Stimulated activated naive B cell treated with anti-CD40 and anti-IgM and Interleukin-4, amounts not matched to agents 10 μg/mL and 1 μg/mL and 100 μg/mL, for 72 hours (primary cell): ENCODE data around the gene OR2T34.
A peak's percentile ranks its signal among the peaks of the same experiment; 100 is the strongest.
"Not testable (repeated sequence)": the region's sequence is repeated elsewhere in the genome, so short reads cannot be mapped to it uniquely, and the experiment has no call there.

Experiments used
- ATAC-seq, 2 donors: fragments of 150-1000 bp; cut with Tn5 transposase; replicated peaks; 2 replicates each; pipeline ENCODE4 v1.10.0; 2021; ENCODE audit warnings: moderate library complexity in 1 of 2
- DNase-seq: peaks from one replicate; pipeline ENCODE4 v3.0.0; 2021
- H3K27ac Mint-ChIP-seq: one replicate; pipeline ENCODE4 v1.8.0; 2022; ENCODE audit warnings: mild to moderate bottlenecking, mixed read lengths
- H3K27me3 Mint-ChIP-seq, 2 donors: one replicate each; pipeline ENCODE4 v1.8.0; 2022; ENCODE audit warnings: mixed read lengths in 2 of 2
- H3K36me3 Mint-ChIP-seq, 2 donors: one replicate each; pipeline ENCODE4 v1.8.0; 2022; ENCODE audit warnings: mixed read lengths in 2 of 2, mild to moderate bottlenecking in 1 of 2
- H3K4me1 Mint-ChIP-seq, 2 donors: one replicate each; pipeline ENCODE4 v1.8.0; 2022; ENCODE audit warnings: mixed read lengths in 2 of 2, mild to moderate bottlenecking in 1 of 2
- H3K4me3 Mint-ChIP-seq, 2 donors: one replicate each; pipeline ENCODE4 v1.8.0; 2022; ENCODE audit warnings: mild to moderate bottlenecking in 2 of 2, mixed read lengths in 2 of 2, moderate library complexity in 1 of 2
- H3K9me3 Mint-ChIP-seq, 2 donors: one replicate each; pipeline ENCODE4 v1.8.0; 2022; ENCODE audit warnings: mixed read lengths in 2 of 2, mild to moderate bottlenecking in 1 of 2

Gene OR2T34

GRCh38 chr1:248574657-248575056 is at the start of gene OR2T34:
Gene OR2T34, minus strand, starts transcription at chr1:248574757. Its CDS starts 0 bp downstream, at chr1:248574757.
- not testable (repeated sequence) for H3K27ac Mint-ChIP-seq, H3K9me3 Mint-ChIP-seq, H3K4me3 Mint-ChIP-seq, H3K4me1 Mint-ChIP-seq, H3K36me3 Mint-ChIP-seq, ATAC-seq, DNase-seq
- peaks cover 4 to 12% of the 10 kb centered on the region in 2 donors for H3K27me3 Mint-ChIP-seq

- Mint-ChIP-seq H3K9me3 (no peaks in the 10 kb centered on the region), H3K27ac (no peak overlapping the region), H3K4me1 (peaks cover 12 to 24% of the 10 kb centered on the region in 2 donors), H3K4me3 (no peak overlapping the region), H3K27me3 (no peaks in the 10 kb centered on the region), H3K36me3 (no peaks in the 10 kb centered on the region)
- DNase-seq (no peak), ATAC-seq (peak; percentile 92 to 93)
These were observed 48.0 kb upstream of the OR2T34 start for GRCh38 chr1:248622570-248623001.

GRCh38 chr1:248621770-248622169 is 47.2 kb upstream of the OR2T34 start:
- H3K4me1 Mint-ChIP-seq, result peaks cover 10 to 24% of the 10 kb centered on the region in 2 donors
- no peak for DNase-seq
- no peaks in the 10 kb centered on the region for H3K27me3 Mint-ChIP-seq
- H3K27ac Mint-ChIP-seq, result no peak overlapping the region
- H3K9me3 Mint-ChIP-seq, result no peaks in the 10 kb centered on the region
- no peak for ATAC-seq
- H3K36me3 Mint-ChIP-seq, result no peaks in the 10 kb centered on the region
- H3K4me3 Mint-ChIP-seq, result no peak overlapping the region

- DNase-seq, result peak; percentile 37
- H3K4me3 Mint-ChIP-seq, result no peak overlapping the region
These were observed 44.3 kb upstream of the OR2T34 start for GRCh38 chr1:248618878-248619277.

GRCh38 chr1:248618119-248618518 is 43.6 kb upstream of the OR2T34 start:
- peaks cover 16 to 39% of the 10 kb centered on the region in 2 donors for H3K4me1 Mint-ChIP-seq
- no peaks in the 10 kb centered on the region for H3K9me3 Mint-ChIP-seq
- H3K27ac Mint-ChIP-seq, result no peak overlapping the region
- no peaks in the 10 kb centered on the region for H3K36me3 Mint-ChIP-seq
- no peak for DNase-seq
- no peaks in the 10 kb centered on the region for H3K27me3 Mint-ChIP-seq
- no peak for ATAC-seq
- no peak overlapping the region for H3K4me3 Mint-ChIP-seq

More at GRCh38 chr1:248618878-248619277, 44.3 kb upstream of the OR2T34 start:
- ATAC-seq, result peak; percentile 60 to 63
- Mint-ChIP-seq H3K36me3 (no peaks in the 10 kb centered on the region), H3K27me3 (no peaks in the 10 kb centered on the region), H3K4me1 (peaks cover 13 to 34% of the 10 kb centered on the region in 2 donors), H3K9me3 (no peaks in the 10 kb centered on the region), H3K27ac (no peak overlapping the region)

- DNase-seq (no peak), ATAC-seq (peak; percentile 73 to 82)
- peak overlapping the region in 1 of 2 donors; percentile 1 for H3K4me3 Mint-ChIP-seq
- peaks cover 8 to 27% of the 10 kb centered on the region in 2 donors for H3K4me1 Mint-ChIP-seq
- H3K27me3 Mint-ChIP-seq, result peaks cover 0 to 3% of the 10 kb centered on the region in 2 donors
- no peaks in the 10 kb centered on the region for H3K9me3 Mint-ChIP-seq
- H3K27ac Mint-ChIP-seq, result no peak overlapping the region
- no peaks in the 10 kb centered on the region for H3K36me3 Mint-ChIP-seq
These were observed 39.2 kb upstream of the OR2T34 start for GRCh38 chr1:248613742-248614141.

- Mint-ChIP-seq H3K27me3 (peaks cover 0 to 3% of the 10 kb centered on the region in 2 donors), H3K27ac (no peak overlapping the region)
- DNase-seq, result no peak
These were observed 37.4 kb upstream of the OR2T34 start for GRCh38 chr1:248611883-248612414.

GRCh38 chr1:248610301-248610700 is 35.7 kb upstream of the OR2T34 start:
- no peak for DNase-seq
- no peak overlapping the region for H3K4me3 Mint-ChIP-seq
- no peak for ATAC-seq
- no peaks in the 10 kb centered on the region for H3K36me3 Mint-ChIP-seq
- H3K27me3 Mint-ChIP-seq, result peaks cover 0 to 3% of the 10 kb centered on the region in 2 donors
- no peak overlapping the region for H3K27ac Mint-ChIP-seq
- H3K9me3 Mint-ChIP-seq, result no peaks in the 10 kb centered on the region
- H3K4me1 Mint-ChIP-seq, result peaks cover 6 to 13% of the 10 kb centered on the region in 2 donors

More at GRCh38 chr1:248611883-248612414, 37.4 kb upstream of the OR2T34 start:
- Mint-ChIP-seq H3K4me3 (no peak overlapping the region), H3K36me3 (no peaks in the 10 kb centered on the region), H3K4me1 (peaks cover 6 to 19% of the 10 kb centered on the region in 2 donors), H3K9me3 (no peaks in the 10 kb centered on the region)
- peak; percentile 33 to 52 for ATAC-seq

GRCh38 chr1:248599396-248599795 is 24.8 kb upstream of the OR2T34 start:
- peaks cover 0 to 18% of the 10 kb centered on the region in 2 donors for H3K27me3 Mint-ChIP-seq
- H3K9me3 Mint-ChIP-seq, result peaks cover 0 to 3% of the 10 kb centered on the region in 2 donors
- H3K4me3 Mint-ChIP-seq, result no peak overlapping the region
- ATAC-seq, result no peak
- peaks cover 0 to 9% of the 10 kb centered on the region in 2 donors for H3K4me1 Mint-ChIP-seq
- no peak overlapping the region for H3K27ac Mint-ChIP-seq
- H3K36me3 Mint-ChIP-seq, result no peaks in the 10 kb centered on the region
- no peak for DNase-seq

GRCh38 chr1:248597589-248597988 is 23.0 kb upstream of the OR2T34 start, which contains the start of gene OR2T10:
Gene OR2T10, minus strand, starts transcription at chr1:248597700. Its CDS starts 3,932 bp downstream, at chr1:248593768.
- peaks cover 0 to 12% of the 10 kb centered on the region in 2 donors for H3K27me3 Mint-ChIP-seq
- ATAC-seq, result no peak
- no peak within 1 kb of the TSS for H3K4me3 Mint-ChIP-seq
- no peak within 1 kb of the TSS for H3K27ac Mint-ChIP-seq
- peaks cover 0 to 9% of the 10 kb centered on the region in 2 donors for H3K4me1 Mint-ChIP-seq
- no peak for DNase-seq
- peaks cover 0 to under 1% of the 10 kb centered on the region in 2 donors for H3K9me3 Mint-ChIP-seq
- no peaks in the 10 kb centered on the region for H3K36me3 Mint-ChIP-seq

GRCh38 chr1:248596615-248597014 is 22.1 kb upstream of the OR2T34 start:
- H3K9me3 Mint-ChIP-seq, result no peaks in the 10 kb centered on the region
- peaks cover 0 to 9% of the 10 kb centered on the region in 2 donors for H3K4me1 Mint-ChIP-seq
- no peak overlapping the region for H3K4me3 Mint-ChIP-seq
- no peak overlapping the region for H3K27ac Mint-ChIP-seq
- DNase-seq (no peak), ATAC-seq (peak in 1 of 2 donors; percentile 50)
- H3K36me3 Mint-ChIP-seq, result no peaks in the 10 kb centered on the region
- H3K27me3 Mint-ChIP-seq, result peaks cover 0 to 6% of the 10 kb centered on the region in 2 donors

GRCh38 chr1:248593226-248593625 is 18.7 kb upstream of the OR2T34 start:
- Mint-ChIP-seq H3K4me3 (no peak overlapping the region), H3K27ac (no peak overlapping the region)

GRCh38 chr1:248592655-248593054 is 18.1 kb upstream of the OR2T34 start:
- Mint-ChIP-seq H3K27ac (no peak overlapping the region), H3K27me3 (peaks cover 0 to 11% of the 10 kb centered on the region in 2 donors), H3K9me3 (no peaks in the 10 kb centered on the region), H3K4me3 (no peak overlapping the region), H3K4me1 (peaks cover 1 to 14% of the 10 kb centered on the region in 2 donors), H3K36me3 (no peaks in the 10 kb centered on the region)
- ATAC-seq (no peak), DNase-seq (no peak)

More at GRCh38 chr1:248593226-248593625, 18.7 kb upstream of the OR2T34 start:
- Mint-ChIP-seq H3K27me3 (peaks cover 0 to 6% of the 10 kb centered on the region in 2 donors), H3K36me3 (no peaks in the 10 kb centered on the region), H3K4me1 (peaks cover 1 to 14% of the 10 kb centered on the region in 2 donors), H3K9me3 (no peaks in the 10 kb centered on the region)
- ATAC-seq (no peak), DNase-seq (no peak)

- no peak for DNase-seq
- H3K36me3 Mint-ChIP-seq, result no peaks in the 10 kb centered on the region
- peaks cover 1 to 5% of the 10 kb centered on the region in 2 donors for H3K4me1 Mint-ChIP-seq
- H3K27me3 Mint-ChIP-seq, result peaks cover 8 to 20% of the 10 kb centered on the region in 2 donors
- no peak for ATAC-seq
- H3K4me3 Mint-ChIP-seq, result no peak overlapping the region
- H3K9me3 Mint-ChIP-seq, result no peaks in the 10 kb centered on the region
- H3K27ac Mint-ChIP-seq, result no peak overlapping the region
These were observed 15.5 kb upstream of the OR2T34 start for GRCh38 chr1:248590055-248590454.

- Mint-ChIP-seq H3K9me3 (peaks cover 0 to 2% of the 10 kb centered on the region in 2 donors), H3K27me3 (peaks cover 12 to 27% of the 10 kb centered on the region in 2 donors), H3K4me3 (no peak overlapping the region), H3K4me1 (peaks cover 1 to 5% of the 10 kb centered on the region in 2 donors), H3K36me3 (peaks cover 0 to 1% of the 10 kb centered on the region in 2 donors), H3K27ac (no peak overlapping the region)
- ATAC-seq, result no peak
- no peak for DNase-seq
These were observed 14.8 kb upstream of the OR2T34 start for GRCh38 chr1:248589334-248589733.
